Small intestine (tissue), 16 donors: ENCODE data around the gene NADK2. TPM values are rescaled to one million over a fixed set of nuclear protein-coding genes. Genes with fewer than 3 reads are reported as not detected.
"Not testable (repeated sequence)": the region's sequence is repeated elsewhere in the genome, so short reads cannot be mapped to it uniquely, and the experiment has no call there.

Source experiments
- DNase-seq, 2 donors: peaks; one replicate each; pipeline versions ENCODE4 v3.0.0 to v3.0.0-alpha.2; 2013
- FAIRE-seq: peaks from 2 replicates; lab custom pipeline; 2012; peaks lifted over from hg19 to GRCh38; lab: Jason Lieb, UNC
- H3K27ac ChIP-seq, 3 donors: one replicate each; pipeline ENCODE4 v1.5.1; 2013; ENCODE audit warnings: low read length in 2 of 3, mild to moderate bottlenecking in 2 of 3, control low read depth in 1 of 3, inconsistent platforms in 1 of 3, low read depth in 1 of 3, moderate library complexity in 1 of 3
- H3K27me3 ChIP-seq, 3 donors: one replicate each; pipeline ENCODE4 v1.6.1; 2013; ENCODE audit warnings: low read length in 3 of 3, inconsistent platforms in 1 of 3; ENCODE audit not compliant: control insufficient read depth in 3 of 3, insufficient read depth in 3 of 3
- H3K36me3 ChIP-seq, 3 donors: one replicate each; pipeline ENCODE4 v1.6.1; 2013; ENCODE audit warnings: low read length in 3 of 3, inconsistent platforms in 1 of 3, low read depth in 1 of 3, mild to moderate bottlenecking in 1 of 3, moderate library complexity in 1 of 3; ENCODE audit not compliant: control insufficient read depth in 3 of 3, insufficient read depth in 2 of 3
- H3K4me1 ChIP-seq, 3 donors: one replicate each; pipeline ENCODE4 v1.6.1; 2013; ENCODE audit warnings: low read length in 2 of 3, inconsistent platforms in 1 of 3, low read depth in 1 of 3, mild to moderate bottlenecking in 1 of 3, moderate library complexity in 1 of 3; ENCODE audit not compliant: control insufficient read depth in 3 of 3, insufficient read depth in 2 of 3
- H3K4me3 ChIP-seq, 3 donors: one replicate each; pipeline ENCODE4 v1.5.1; 2013; ENCODE audit warnings: low read length in 3 of 3, control low read depth in 1 of 3, inconsistent platforms in 1 of 3, low read depth in 1 of 3, mild to moderate bottlenecking in 1 of 3, moderate library complexity in 1 of 3
- H3K9me3 ChIP-seq, 2 donors: one replicate each; pipeline ENCODE4 v1.6.1; 2013; ENCODE audit warnings: low read depth in 1 of 2, low read length in 1 of 2; ENCODE audit not compliant: control insufficient read depth in 2 of 2, insufficient read depth in 1 of 2
- whole genome bisulfite sequencing, 3 donors: extraction: QIAGEN DNeasy Blood & Tissue Kit; methylation state at CpG; one replicate each; pipeline ENCODE4 v1.1.7; 2013; 5-methylcytosine and 5-hydroxymethylcytosine counted together
- long read RNA-seq, 10 donors: transcript quantifications; one replicate each; lab custom pipeline, GENCODE V29; 2026
- polyA plus RNA-seq, 4 donors: library from polyadenylated mRNA; stranded (reverse) in 3 of 4; unstranded in 1 of 4; fragments of 200-250 nt in 3 of 4; fragments of 120-200 nt in 1 of 4; gene quantifications; one replicate each; pipeline versions ENCODE4 v1.2.1 to v1.2.3, GENCODE V29; 2013
- donor health status: healthy with polysubstance abuse.
- donor health status: control.
- donor health status: control.
- donor health status: Bipolar disorder and iron deficiency.
- donor health status: healthy.

The NADK2 gene
- 10 to 100 TPM; 13.0 to 59.1 (median 14.2) TPM for polyA plus RNA-seq
- long read RNA-seq, donor 1, transcript NADK2-202 (12 exons, 2,243 nt): major isoform, 9 of 9 reads
- long read RNA-seq, donor 1, partial matches to known transcripts: 0 of 9 reads
- long read RNA-seq, donor 1, other reads (novel, unspliced or antisense): 0 of 9 reads
- long read RNA-seq, donor 2, partial matches to known transcripts: 0 of 2 reads
- long read RNA-seq, donor 2, other reads (novel, unspliced or antisense): 0 of 2 reads
- long read RNA-seq, donor 3, partial matches to known transcripts: 0 of 2 reads
- long read RNA-seq, donor 3, other reads (novel, unspliced or antisense): 0 of 2 reads
- long read RNA-seq, donor 4: 0 reads
- long read RNA-seq, donor 5: 0 reads
- long read RNA-seq, donor 6, transcript NADK2-202 (12 exons, 2,243 nt): major isoform, 5 of 85 reads
- long read RNA-seq, donor 6, partial matches to known transcripts: 75 of 85 reads
- long read RNA-seq, donor 6, other reads (novel, unspliced or antisense): 5 of 85 reads
- long read RNA-seq, donor 7, partial matches to known transcripts: 0 of 7 reads
- long read RNA-seq, donor 7, other reads (novel, unspliced or antisense): 6 of 7 reads
- long read RNA-seq, donor 8: 0 reads
- long read RNA-seq, donor 9, partial matches to known transcripts: 0 of 2 reads
- long read RNA-seq, donor 9, other reads (novel, unspliced or antisense): 0 of 2 reads
- long read RNA-seq, donor 10, transcript NADK2-202 (12 exons, 2,243 nt): major isoform, 7 of 9 reads
- long read RNA-seq, donor 10, partial matches to known transcripts: 0 of 9 reads
- long read RNA-seq, donor 10, other reads (novel, unspliced or antisense): 0 of 9 reads

GRCh38 chr5:36241631-36242533 is at the start of gene NADK2:
TSS of gene NADK2 (minus strand) at chr5:36241925. CDS start at chr5:36241798, 127 bp downstream.
- no peaks in the 10 kb centered on the region for H3K36me3 ChIP-seq
- FAIRE-seq (no peak), DNase-seq (peak; percentile 98 to 99)
- H3K9me3 ChIP-seq: no peaks in the 10 kb centered on the region
- H3K27me3 ChIP-seq: no peaks in the 10 kb centered on the region
- 0% methylated on average over 88 to 100 of the region's 100 CpGs for WGBS, 3 donors
- peak within 1 kb of the TSS; percentile 93 to 99 (median 98) for H3K27ac ChIP-seq
- H3K4me3 ChIP-seq: peak within 1 kb of the TSS; percentile 83 to 92 (median 91)
- H3K4me1 ChIP-seq: peaks cover 4 to 31% (median 6%) of the 10 kb centered on the region in 3 donors

- Histone ChIP-seq H3K27ac (no peak overlapping the region), H3K4me3 (no peak overlapping the region), H3K4me1 (no peaks in the 10 kb centered on the region), H3K36me3 (no peaks in the 10 kb centered on the region), H3K27me3 (peaks cover 0 to 5% (median 0%) of the 10 kb centered on the region in 3 donors), H3K9me3 (no peaks in the 10 kb centered on the region)
- no peak for FAIRE-seq
- WGBS, 3 donors: 24 to 43% (median 35%) methylated on average over 2 of the region's 2 CpGs
- no peak for DNase-seq
Observed at GRCh38 chr5:36285837-36286615, 44.3 kb upstream of the NADK2 start.

GRCh38 chr5:36283775-36284174 is 42.0 kb upstream of the NADK2 start:
- not testable (repeated sequence) for H3K36me3 ChIP-seq, H3K4me1 ChIP-seq, FAIRE-seq, H3K9me3 ChIP-seq, H3K27me3 ChIP-seq, DNase-seq, H3K27ac ChIP-seq, H3K4me3 ChIP-seq
- 78 to 86% (median 79%) methylated on average over 3 of the region's 3 CpGs for WGBS, 3 donors

GRCh38 chr5:36281626-36282025 is 39.9 kb upstream of the NADK2 start:
- Histone ChIP-seq H3K4me1 (no peaks in the 10 kb centered on the region), H3K36me3 (no peaks in the 10 kb centered on the region), H3K4me3 (no peak overlapping the region), H3K27ac (no peak overlapping the region), H3K9me3 (no peaks in the 10 kb centered on the region), H3K27me3 (peaks cover 0 to 5% (median 0%) of the 10 kb centered on the region in 3 donors)
- 74 to 80% (median 79%) methylated on average over 2 of the region's 2 CpGs for WGBS, 3 donors
- DNase-seq: no peak
- FAIRE-seq: no peak

GRCh38 chr5:36279054-36279698 is 37.5 kb upstream of the NADK2 start:
- WGBS, 3 donors: 44 to 52% (median 45%) methylated on average over 3 of the region's 3 CpGs
- Histone ChIP-seq H3K36me3 (no peaks in the 10 kb centered on the region), H3K4me1 (no peaks in the 10 kb centered on the region), H3K27ac (no peak overlapping the region), H3K4me3 (no peak overlapping the region), H3K27me3 (no peaks in the 10 kb centered on the region), H3K9me3 (no peaks in the 10 kb centered on the region)
- DNase-seq: no peak
- no peak for FAIRE-seq

- Histone ChIP-seq H3K27me3 (no peaks in the 10 kb centered on the region), H3K27ac (no peak overlapping the region), H3K36me3 (no peaks in the 10 kb centered on the region), H3K4me1 (no peaks in the 10 kb centered on the region), H3K4me3 (no peak overlapping the region), H3K9me3 (no peaks in the 10 kb centered on the region)
- DNase-seq: no peak
- no peak for FAIRE-seq
- 53 to 65% (median 64%) methylated on average over 5 of the region's 5 CpGs for WGBS, 3 donors
Observed at GRCh38 chr5:36277521-36278176, 35.9 kb upstream of the NADK2 start.

- H3K4me3 ChIP-seq: no peak overlapping the region
- FAIRE-seq: no peak
- H3K4me1 ChIP-seq: no peaks in the 10 kb centered on the region
- no peaks in the 10 kb centered on the region for H3K27me3 ChIP-seq
- DNase-seq: no peak
- no peaks in the 10 kb centered on the region for H3K9me3 ChIP-seq
- no peak overlapping the region for H3K27ac ChIP-seq
- no peaks in the 10 kb centered on the region for H3K36me3 ChIP-seq
Observed at GRCh38 chr5:36276864-36277263, 35.1 kb upstream of the NADK2 start.
